Lung (tissue), 16 donors: ENCODE results near the gene FGFR4. TPM values are rescaled to one million over a fixed set of nuclear protein-coding genes. Genes with fewer than 3 reads are reported as not detected.

Experiments
- ATAC-seq: fragments of 200-7000 bp; cut with Tn5 transposase; one replicate; pipeline ENCODE4 v1.9.1; 2020; ENCODE audit warnings: moderate number of reproducible peaks; ENCODE audit not compliant: insufficient read depth, low FRiP score
- DNase-seq, 3 donors: peaks; one replicate each; pipeline ENCODE4 v3.0.0-alpha.2; 2013 to 2017
- H3K27ac ChIP-seq, 2 donors: one replicate each; pipeline ENCODE4 v1.5.1; 2013; ENCODE audit warnings: mild to moderate bottlenecking in 2 of 2, moderate library complexity in 2 of 2, control low read depth in 1 of 2, inconsistent platforms in 1 of 2, low read depth in 1 of 2, low read length in 1 of 2
- H3K27me3 ChIP-seq, 3 donors: one replicate each; pipeline ENCODE4 v1.5.1; 2013; ENCODE audit warnings: low read length in 2 of 3; ENCODE audit not compliant: control insufficient read depth in 3 of 3, insufficient read depth in 3 of 3
- H3K36me3 ChIP-seq, 4 donors: one replicate each; pipeline ENCODE4 v1.5.1; 2013; ENCODE audit warnings: low read length in 4 of 4, mild to moderate bottlenecking in 1 of 4, moderate library complexity in 1 of 4; ENCODE audit not compliant: control insufficient read depth in 4 of 4, insufficient read depth in 4 of 4
- H3K4me1 ChIP-seq, 5 donors: one replicate each; pipeline ENCODE4 v1.5.1; 2013; ENCODE audit warnings: low read length in 5 of 5, mild to moderate bottlenecking in 2 of 5, moderate library complexity in 1 of 5; ENCODE audit not compliant: control insufficient read depth in 5 of 5, insufficient read depth in 5 of 5
- H3K4me3 ChIP-seq: one replicate; pipeline ENCODE4 v1.5.1; 2013; ENCODE audit warnings: mild to moderate bottlenecking, control low read depth, moderate library complexity
- H3K9ac ChIP-seq, 2 donors: one replicate each; pipeline ENCODE4 v1.5.1; 2013; ENCODE audit warnings: low read length in 2 of 2, control low read depth in 1 of 2; ENCODE audit not compliant: insufficient read depth in 1 of 2
- H3K9me3 ChIP-seq, 4 donors: one replicate each; pipeline ENCODE4 v1.5.1; 2013; ENCODE audit warnings: low read length in 3 of 4, mild to moderate bottlenecking in 1 of 4, moderate library complexity in 1 of 4; ENCODE audit not compliant: control insufficient read depth in 4 of 4, insufficient read depth in 3 of 4
- WGBS, 2 donors: extraction: QIAGEN DNeasy Blood & Tissue Kit; methylation state at CpG; one replicate each; pipeline ENCODE4 v1.1.7; 2013; 5-methylcytosine and 5-hydroxymethylcytosine counted together
- long read RNA-seq, 5 donors: transcript quantifications; one replicate each; lab custom pipeline, GENCODE V29; 2026
- polyA plus RNA-seq, 2 donors: library from polyadenylated mRNA; stranded (reverse); fragments of 200-250 nt; gene quantifications; one replicate each; pipeline ENCODE4 v1.2.1, GENCODE V29; 2013
- total RNA-seq, 2 donors: library from RNA; depleted of rRNA in 1 of 2; stranded (reverse); fragments of >200 nt in 1 of 2; gene quantifications; one replicate each; pipeline ENCODE4 v1.2.1, GENCODE V29; 2014 to 2021
- TF ChIP-seq, protein P1 (sequence below): IDR thresholded peaks from 2 replicates; pipeline ENCODE4 v1.5.1; 2012; ENCODE audit warnings: mild to moderate bottlenecking; ENCODE audit errors: control extremely low read depth, extremely low read depth
- donor health status: control.
- donor health status: control.
- donor health status: Bipolar disorder and iron deficiency.
- donor health status: healthy.
- donor health status: DM: yes; HTN: yes; CAD: no.

FGFR4 gene
- total RNA-seq = 100 to 1,000 TPM in 1 of 2 donors, 10 to 100 TPM in 1; 52.0 to 106 TPM
- polyA plus RNA-seq = 10 to 100 TPM; 20.9 to 35.7 TPM
- long read RNA-seq, donor 1, transcript FGFR4-201 (18 exons, 3,122 nt) = major isoform, 6 of 67 reads
- long read RNA-seq, donor 1, transcript FGFR4-207 (18 exons, 2,638 nt) = major isoform, 6 of 67 reads
- long read RNA-seq, donor 1, partial matches to known transcripts = 49 of 67 reads
- long read RNA-seq, donor 1, other reads (novel, unspliced or antisense) = 0 of 67 reads
- long read RNA-seq, donor 2, partial matches to known transcripts = 32 of 38 reads
- long read RNA-seq, donor 2, other reads (novel, unspliced or antisense) = 0 of 38 reads
- long read RNA-seq, donor 3, transcript FGFR4-204 (3 exons, 712 nt) = major isoform, 7 of 70 reads
- long read RNA-seq, donor 3, partial matches to known transcripts = 60 of 70 reads
- long read RNA-seq, donor 3, other reads (novel, unspliced or antisense) = 0 of 70 reads
- long read RNA-seq, donor 4, partial matches to known transcripts = 23 of 28 reads
- long read RNA-seq, donor 4, other reads (novel, unspliced or antisense) = 0 of 28 reads
- long read RNA-seq, donor 5, transcript FGFR4-204 (3 exons, 712 nt) = major isoform, 5 of 88 reads
- long read RNA-seq, donor 5, partial matches to known transcripts = 75 of 88 reads
- long read RNA-seq, donor 5, other reads (novel, unspliced or antisense) = 0 of 88 reads

DNA sequence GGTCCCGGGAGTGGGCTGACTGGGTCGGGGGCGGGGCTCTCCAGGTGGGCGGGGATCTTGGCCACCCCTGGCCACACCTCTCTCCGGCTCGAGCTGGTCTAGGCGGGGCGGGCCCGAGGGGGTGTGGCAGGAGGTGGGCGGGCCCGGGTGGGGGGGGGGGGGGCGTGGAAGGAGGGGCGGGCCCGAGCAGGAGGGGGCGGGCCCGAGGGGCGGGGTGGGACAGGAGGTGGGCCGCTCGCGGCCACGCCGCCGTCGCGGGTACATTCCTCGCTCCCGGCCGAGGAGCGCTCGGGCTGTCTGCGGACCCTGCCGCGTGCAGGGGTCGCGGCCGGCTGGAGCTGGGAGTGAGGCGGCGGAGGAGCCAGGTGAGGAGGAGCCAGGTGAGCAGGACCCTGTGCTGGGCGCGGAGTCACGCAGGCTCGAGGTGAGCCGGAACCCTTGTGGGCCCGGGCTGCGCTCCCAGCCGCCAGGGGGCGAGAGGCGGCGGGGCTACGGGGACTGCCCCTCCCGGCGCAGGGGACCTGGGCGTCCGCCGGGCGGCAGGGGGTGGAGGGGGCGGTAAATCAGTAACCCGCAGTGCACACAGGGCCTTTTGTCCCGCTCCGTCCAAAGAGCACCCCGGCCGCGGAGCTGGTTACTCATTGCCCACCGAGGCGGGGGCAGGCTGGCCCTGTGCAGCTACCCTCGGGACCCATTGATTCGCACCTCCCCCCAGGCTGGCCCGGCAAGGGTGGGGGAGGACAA lies at the start of gene FGFR4:
Gene FGFR4, plus strand, starts transcription at position 262 of the 744 bp plus-strand sequence. CDS start 2,688 bp downstream, outside the sequence.
- Histone ChIP-seq H3K27me3 (no peaks in the 10 kb centered on the region), H3K36me3 (peaks cover 0 to 22% (median 11%) of the 10 kb centered on the region in 4 donors), H3K4me1 (peaks cover 0 to 42% (median 21%) of the 10 kb centered on the region in 5 donors), H3K4me3 (peak within 1 kb of the TSS; percentile 45), H3K9ac (peak within 1 kb of the TSS in 1 of 2 donors; percentile 19), H3K9me3 (no peaks in the 10 kb centered on the region), H3K27ac (peak within 1 kb of the TSS in 1 of 2 donors; percentile 15)
- DNase-seq = peak; percentile 88 to 94 (median 93)
- TF ChIP-seq, protein P1, sequence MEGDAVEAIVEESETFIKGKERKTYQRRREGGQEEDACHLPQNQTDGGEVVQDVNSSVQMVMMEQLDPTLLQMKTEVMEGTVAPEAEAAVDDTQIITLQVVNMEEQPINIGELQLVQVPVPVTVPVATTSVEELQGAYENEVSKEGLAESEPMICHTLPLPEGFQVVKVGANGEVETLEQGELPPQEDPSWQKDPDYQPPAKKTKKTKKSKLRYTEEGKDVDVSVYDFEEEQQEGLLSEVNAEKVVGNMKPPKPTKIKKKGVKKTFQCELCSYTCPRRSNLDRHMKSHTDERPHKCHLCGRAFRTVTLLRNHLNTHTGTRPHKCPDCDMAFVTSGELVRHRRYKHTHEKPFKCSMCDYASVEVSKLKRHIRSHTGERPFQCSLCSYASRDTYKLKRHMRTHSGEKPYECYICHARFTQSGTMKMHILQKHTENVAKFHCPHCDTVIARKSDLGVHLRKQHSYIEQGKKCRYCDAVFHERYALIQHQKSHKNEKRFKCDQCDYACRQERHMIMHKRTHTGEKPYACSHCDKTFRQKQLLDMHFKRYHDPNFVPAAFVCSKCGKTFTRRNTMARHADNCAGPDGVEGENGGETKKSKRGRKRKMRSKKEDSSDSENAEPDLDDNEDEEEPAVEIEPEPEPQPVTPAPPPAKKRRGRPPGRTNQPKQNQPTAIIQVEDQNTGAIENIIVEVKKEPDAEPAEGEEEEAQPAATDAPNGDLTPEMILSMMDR = no peak
- peak; percentile 85 for ATAC-seq
- WGBS, 2 donors = 1 to 2% methylated on average over 37 to 60 of the region's 68 CpGs

DNA sequence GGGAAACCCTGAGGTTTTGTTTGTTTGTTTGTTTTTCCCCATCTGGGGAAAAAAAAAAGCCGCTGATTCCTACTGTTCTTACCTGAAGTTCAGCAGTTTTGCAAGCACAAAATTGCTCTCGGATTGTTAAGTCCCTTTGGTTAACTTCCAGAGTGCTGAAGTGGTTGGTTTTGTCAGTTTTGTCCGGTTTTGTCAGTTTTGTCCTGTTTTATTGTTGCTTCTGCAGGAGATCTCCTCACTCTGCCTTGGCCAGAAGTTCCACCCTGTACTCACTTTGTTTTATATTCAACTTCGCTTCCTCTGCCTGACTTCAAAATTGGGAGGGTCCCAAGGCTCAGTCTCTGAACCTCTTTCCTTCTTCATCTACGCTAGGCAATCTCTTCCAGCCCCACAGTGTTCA lies 49.8 kb upstream of the FGFR4 start:
- no peak for DNase-seq
- H3K9ac ChIP-seq = no peak overlapping the region
- H3K4me1 ChIP-seq = peaks cover 0 to 4% (median 0%) of the 10 kb centered on the region in 5 donors
- no peak overlapping the region for H3K4me3 ChIP-seq
- no peak for ATAC-seq
- 79 to 88% methylated on average over 5 of the region's 5 CpGs for WGBS, 2 donors
- no peak overlapping the region for H3K27ac ChIP-seq
- peaks cover 0 to 2% (median 0%) of the 10 kb centered on the region in 4 donors for H3K9me3 ChIP-seq
- H3K27me3 ChIP-seq = no peaks in the 10 kb centered on the region
- TF ChIP-seq, protein P1 = no peak
- H3K36me3 ChIP-seq = peaks cover 4 to 19% (median 5%) of the 10 kb centered on the region in 4 donors

- Histone ChIP-seq H3K4me1 (peaks cover 0 to 4% (median 0%) of the 10 kb centered on the region in 5 donors), H3K27me3 (no peaks in the 10 kb centered on the region), H3K9me3 (no peaks in the 10 kb centered on the region), H3K27ac (no peak overlapping the region), H3K4me3 (no peak overlapping the region), H3K36me3 (peaks cover 17 to 24% (median 20%) of the 10 kb centered on the region in 4 donors), H3K9ac (no peak overlapping the region)
- TF ChIP-seq, protein P1 = no peak
- DNase-seq = no peak
- no peak for ATAC-seq
- 76 to 88% methylated on average over 3 of the region's 3 CpGs for WGBS, 2 donors
Observed at GRCh38 chr5:177040814-177041420, 45.8 kb upstream of the FGFR4 start.
